Mesothelial cell of epicardium (in vitro differentiated cells): ENCODE data around the gene MAJIN. TPM values are rescaled to one million over a fixed set of nuclear protein-coding genes. Genes with fewer than 3 reads are reported as not detected.

ENCODE experiments used
- DNase-seq, 2 experiments: peaks; one replicate each; pipeline ENCODE4 v3.0.0; 2021; ENCODE audit warnings: low spot score in 2 of 2; ENCODE audit not compliant: unreplicated experiment in 2 of 2
- H3K27ac Mint-ChIP-seq: 2 replicates; pipeline ENCODE4 v1.8.0; 2021; ENCODE audit warnings: mixed read lengths
- H3K27me3 Mint-ChIP-seq: 2 replicates; pipeline ENCODE4 v1.8.0; 2021; ENCODE audit warnings: low read depth, mixed read lengths
- H3K36me3 Mint-ChIP-seq: 2 replicates; pipeline ENCODE4 v1.8.0; 2021; ENCODE audit warnings: mixed read lengths
- H3K4me1 Mint-ChIP-seq: 2 replicates; pipeline ENCODE4 v1.8.0; 2021; ENCODE audit warnings: mixed read lengths
- H3K4me3 Mint-ChIP-seq: 2 replicates; pipeline ENCODE4 v1.8.0; 2021; ENCODE audit warnings: mild to moderate bottlenecking, moderate library complexity, mixed read lengths
- H3K9me3 Mint-ChIP-seq: 2 replicates; pipeline ENCODE4 v1.8.0; 2021; ENCODE audit warnings: mixed read lengths
- total RNA-seq: library from RNA; stranded (reverse); gene quantifications from 3 replicates; pipeline ENCODE4 v1.2.1, GENCODE V29; 2021
- TF ChIP-seq, protein P1 (sequence below): fragments of 200-600 bp; sonication (generic); IDR thresholded peaks from one replicate; pipeline ENCODE4 v1.5.0; 2021; ENCODE audit warnings: antibody characterized with exemption; ENCODE audit not compliant: unreplicated experiment

The MAJIN gene
- total RNA-seq, 1 donor from 2014 or later = not detected

DNA sequence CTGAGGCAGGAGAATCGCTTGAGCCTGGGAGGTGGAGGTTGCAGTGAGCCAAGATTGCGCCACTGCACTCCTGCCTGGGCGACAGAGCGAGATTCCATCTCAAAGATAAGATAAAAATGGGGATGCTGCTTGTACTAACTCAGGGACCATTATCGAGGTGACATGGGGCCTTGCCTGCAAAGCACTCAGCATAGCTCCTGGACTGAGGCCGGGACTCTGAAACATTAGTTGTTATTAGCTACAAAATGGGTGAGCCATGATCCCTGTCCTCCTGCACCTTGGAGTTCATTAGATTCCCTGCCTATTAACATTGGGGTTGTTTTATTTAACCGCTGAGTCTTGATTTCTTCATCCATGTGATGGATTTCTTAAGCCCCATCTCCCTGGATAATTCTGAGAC, 42.3 kb downstream of the MAJIN start:
- peaks cover 17% of the 10 kb centered on the region for H3K36me3 Mint-ChIP-seq
- H3K9me3 Mint-ChIP-seq = no peaks in the 10 kb centered on the region
- H3K27ac Mint-ChIP-seq = no peak overlapping the region
- TF ChIP-seq, protein P1, sequence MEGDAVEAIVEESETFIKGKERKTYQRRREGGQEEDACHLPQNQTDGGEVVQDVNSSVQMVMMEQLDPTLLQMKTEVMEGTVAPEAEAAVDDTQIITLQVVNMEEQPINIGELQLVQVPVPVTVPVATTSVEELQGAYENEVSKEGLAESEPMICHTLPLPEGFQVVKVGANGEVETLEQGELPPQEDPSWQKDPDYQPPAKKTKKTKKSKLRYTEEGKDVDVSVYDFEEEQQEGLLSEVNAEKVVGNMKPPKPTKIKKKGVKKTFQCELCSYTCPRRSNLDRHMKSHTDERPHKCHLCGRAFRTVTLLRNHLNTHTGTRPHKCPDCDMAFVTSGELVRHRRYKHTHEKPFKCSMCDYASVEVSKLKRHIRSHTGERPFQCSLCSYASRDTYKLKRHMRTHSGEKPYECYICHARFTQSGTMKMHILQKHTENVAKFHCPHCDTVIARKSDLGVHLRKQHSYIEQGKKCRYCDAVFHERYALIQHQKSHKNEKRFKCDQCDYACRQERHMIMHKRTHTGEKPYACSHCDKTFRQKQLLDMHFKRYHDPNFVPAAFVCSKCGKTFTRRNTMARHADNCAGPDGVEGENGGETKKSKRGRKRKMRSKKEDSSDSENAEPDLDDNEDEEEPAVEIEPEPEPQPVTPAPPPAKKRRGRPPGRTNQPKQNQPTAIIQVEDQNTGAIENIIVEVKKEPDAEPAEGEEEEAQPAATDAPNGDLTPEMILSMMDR = no peak
- H3K4me1 Mint-ChIP-seq = peaks cover 5% of the 10 kb centered on the region
- DNase-seq = no peak
- H3K4me3 Mint-ChIP-seq = no peak overlapping the region
- H3K27me3 Mint-ChIP-seq = no peaks in the 10 kb centered on the region

DNA sequence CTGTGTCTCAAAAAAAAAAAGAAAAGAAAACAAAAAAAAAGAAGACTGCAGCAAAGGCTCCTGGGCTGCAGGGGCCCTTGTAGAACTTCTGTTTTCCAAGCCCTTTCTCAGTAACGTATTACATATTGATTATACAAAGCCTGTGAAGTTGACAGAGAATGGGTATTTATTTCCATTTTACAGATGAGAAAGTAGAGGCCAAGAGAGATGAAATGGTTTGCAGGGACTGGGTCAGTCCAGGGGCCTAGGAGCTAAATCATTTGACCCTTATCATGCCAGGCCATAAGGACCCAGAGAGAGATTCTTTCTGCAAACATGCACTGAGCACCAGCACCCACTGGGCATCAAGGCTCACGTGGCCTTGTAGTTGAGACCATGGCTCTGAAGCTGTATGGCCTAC, 43.0 kb downstream of the MAJIN start:
- H3K27ac Mint-ChIP-seq = no peak overlapping the region
- no peaks in the 10 kb centered on the region for H3K27me3 Mint-ChIP-seq
- TF ChIP-seq, protein P1 = no peak
- DNase-seq = no peak
- H3K4me1 Mint-ChIP-seq = peaks cover 9% of the 10 kb centered on the region
- H3K9me3 Mint-ChIP-seq = no peaks in the 10 kb centered on the region
- no peak overlapping the region for H3K4me3 Mint-ChIP-seq
- H3K36me3 Mint-ChIP-seq = peaks cover 17% of the 10 kb centered on the region

DNA sequence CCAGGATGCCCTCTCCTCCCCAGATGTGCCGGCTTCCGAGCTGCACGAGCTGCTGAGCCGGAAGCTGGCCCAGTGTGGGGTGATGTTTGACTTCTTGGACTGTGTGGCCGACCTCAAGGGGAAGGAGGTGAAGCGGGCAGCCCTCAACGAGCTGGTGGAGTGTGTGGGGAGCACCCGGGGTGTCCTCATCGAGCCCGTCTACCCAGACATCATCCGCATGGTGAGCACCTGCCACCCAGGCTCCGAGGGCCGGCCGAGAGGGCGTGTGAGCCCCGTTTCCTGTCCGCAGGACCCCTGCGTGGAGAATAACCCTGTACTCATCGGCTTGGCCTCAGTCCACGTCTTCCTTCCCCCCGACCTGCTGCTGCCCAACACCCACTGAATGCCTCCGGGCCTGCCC, 45.2 kb downstream of the MAJIN start:
- TF ChIP-seq, protein P1 = no peak
- H3K27me3 Mint-ChIP-seq = no peaks in the 10 kb centered on the region
- peaks cover 13% of the 10 kb centered on the region for H3K4me1 Mint-ChIP-seq
- H3K9me3 Mint-ChIP-seq = no peaks in the 10 kb centered on the region
- no peak overlapping the region for H3K27ac Mint-ChIP-seq
- peaks cover 17% of the 10 kb centered on the region for H3K36me3 Mint-ChIP-seq
- no peak overlapping the region for H3K4me3 Mint-ChIP-seq
- no peak for DNase-seq

DNA sequence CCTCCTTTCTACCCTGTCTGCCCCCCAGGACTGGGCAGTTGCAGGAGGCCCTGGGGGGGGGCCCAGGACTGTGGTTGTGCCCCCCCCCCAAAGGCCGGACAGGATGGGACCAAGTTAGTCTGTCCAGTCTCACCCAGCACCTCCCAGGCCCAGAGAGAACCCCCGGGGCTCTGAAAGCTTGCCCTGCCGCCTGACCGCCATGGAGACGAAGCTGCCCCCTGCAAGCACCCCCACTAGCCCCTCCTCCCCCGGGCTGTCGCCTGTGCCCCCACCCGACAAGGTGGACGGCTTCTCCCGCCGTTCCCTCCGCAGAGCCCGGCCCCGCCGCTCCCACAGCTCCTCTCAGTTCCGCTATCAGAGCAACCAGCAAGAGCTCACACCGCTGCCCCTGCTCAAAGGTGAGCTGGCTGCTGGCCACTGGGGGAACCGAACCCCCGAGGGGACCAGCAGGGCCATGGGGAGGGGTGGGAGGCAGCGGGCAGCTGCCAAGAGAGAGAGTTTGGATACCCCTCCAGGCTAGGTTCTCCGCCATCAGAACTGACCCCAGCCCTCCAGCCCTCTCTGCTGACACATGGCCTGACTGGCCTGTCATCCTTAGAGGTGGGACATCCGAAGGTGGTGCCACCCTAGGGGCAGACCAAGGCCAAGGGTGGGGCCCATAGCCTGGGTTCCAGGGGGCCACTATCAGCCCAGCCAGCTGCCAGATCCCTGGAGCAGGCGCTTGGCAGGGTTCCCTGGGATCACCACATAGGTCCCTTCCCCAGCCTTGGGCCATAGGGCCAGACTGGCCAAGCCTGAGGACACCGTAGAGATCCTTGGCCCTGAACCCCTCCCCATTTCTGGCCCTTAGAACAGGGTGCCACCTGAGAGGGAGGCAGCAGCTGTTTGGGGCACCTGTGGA, 46.1 kb downstream of the MAJIN start:
- H3K4me3 Mint-ChIP-seq = peak overlapping the region; percentile 92
- DNase-seq = no peak
- H3K27me3 Mint-ChIP-seq = no peaks in the 10 kb centered on the region
- no peak overlapping the region for H3K27ac Mint-ChIP-seq
- H3K9me3 Mint-ChIP-seq = no peaks in the 10 kb centered on the region
- TF ChIP-seq, protein P1 = no peak
- peaks cover 11% of the 10 kb centered on the region for H3K36me3 Mint-ChIP-seq
- H3K4me1 Mint-ChIP-seq = peaks cover 13% of the 10 kb centered on the region

DNA sequence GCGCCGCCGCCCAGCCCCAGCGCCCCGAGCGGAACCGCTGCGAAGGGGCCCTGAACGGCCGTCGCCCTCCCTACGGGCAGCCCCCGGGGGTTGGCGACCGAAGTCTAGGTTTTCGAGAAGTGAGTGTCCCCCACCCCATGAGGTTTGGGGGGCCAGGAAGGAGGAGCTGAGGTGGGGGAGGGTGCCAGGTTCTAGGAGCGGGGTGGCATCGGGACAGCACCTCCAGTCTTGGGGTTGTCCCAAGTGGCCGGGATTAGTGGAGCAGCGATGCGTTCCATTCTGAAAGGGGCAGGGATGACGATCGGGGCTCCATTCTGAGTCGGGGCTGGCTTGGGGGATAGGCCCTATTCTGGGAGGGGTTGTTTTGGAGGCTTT, 47.0 kb downstream of the MAJIN start:
- DNase-seq = no peak
- H3K27me3 Mint-ChIP-seq = no peaks in the 10 kb centered on the region
- TF ChIP-seq, protein P1 = no peak
- peaks cover 13% of the 10 kb centered on the region for H3K4me1 Mint-ChIP-seq
- H3K27ac Mint-ChIP-seq = no peak overlapping the region
- peak overlapping the region; percentile 92 for H3K4me3 Mint-ChIP-seq
- no peaks in the 10 kb centered on the region for H3K9me3 Mint-ChIP-seq
- H3K36me3 Mint-ChIP-seq = peaks cover 5% of the 10 kb centered on the region
